Activated B cell treated with CpG ODN at 0.5 μM for 24 hours (primary cell): Measurements from ENCODE around the gene QRSL1. TPM values are rescaled to one million over a fixed set of nuclear protein-coding genes. Genes with fewer than 3 reads are reported as not detected.
"Not testable (repeated sequence)": the region's sequence is repeated elsewhere in the genome, so short reads cannot be mapped to it uniquely, and the experiment has no call there.

Experiments used
- ATAC-seq: fragments of 200-7000 bp; cut with Tn5 transposase; one replicate; pipeline ENCODE4 v1.10.0; 2021; ENCODE audit warnings: low read depth, mild to moderate bottlenecking, moderate library complexity
- CTCF ChIA-PET: fragments of 350-600 bp; sonication (Branson Sonifier 250); formaldehyde crosslinking; loops from one replicate; lab custom pipeline; 2021; ENCODE audit warnings: antibody characterized with exemption; lab: Charles Lee
- POLR2A ChIA-PET: fragments of 350-600 bp; sonication (Branson Sonifier 250); formaldehyde crosslinking; loops from one replicate; lab custom pipeline; 2021; ENCODE audit warnings: antibody characterized with exemption; lab: Charles Lee
- DNase-seq: peaks from one replicate; pipeline ENCODE4 v3.0.0; 2022
- H3K27ac Mint-ChIP-seq: one replicate; pipeline ENCODE4 v1.8.0; 2020; ENCODE audit warnings: mixed read lengths
- H3K27me3 Mint-ChIP-seq: one replicate; pipeline ENCODE4 v1.8.0; 2021; ENCODE audit warnings: mixed read lengths
- H3K36me3 Mint-ChIP-seq: one replicate; pipeline ENCODE4 v1.8.0; 2021; ENCODE audit warnings: low read depth, mixed read lengths
- H3K4me1 Mint-ChIP-seq: one replicate; pipeline ENCODE4 v1.8.0; 2021; ENCODE audit warnings: mixed read lengths
- H3K4me3 Mint-ChIP-seq: one replicate; pipeline ENCODE4 v1.8.0; 2020; ENCODE audit warnings: mild to moderate bottlenecking, mixed read lengths
- H3K9me3 Mint-ChIP-seq: one replicate; pipeline ENCODE4 v1.8.0; 2020; ENCODE audit warnings: mixed read lengths
- CTCF ChIP-seq: fragments of 200-600 bp; IDR thresholded peaks from one replicate; pipeline ENCODE4 v1.8.0; 2022; ENCODE audit warnings: antibody characterized with exemption, mild to moderate bottlenecking
- intact Hi-C: fragments of 100-400 bp; cut with micrococcal nuclease; formaldehyde crosslinking; loops from one replicate; pipeline ENCODE4 v1.15.1; 2024
- total RNA-seq: library from RNA; stranded (reverse); gene quantifications from 2 replicates; pipeline ENCODE4 v1.2.3, GENCODE V29; 2022

Gene QRSL1
- total RNA-seq, 1 donor from 2014 or later = 31.1 TPM

GRCh38 chr6:106622412-106622811 lies 7.0 kb upstream of the QRSL1 start:
- peak overlapping the region; percentile 10 for H3K27ac Mint-ChIP-seq
- no peak for DNase-seq
- ChIA-PET CTCF (interaction anchor here (1.2 kb wide), 1 partner anchor 357 kb away, joined by 3 read pairs; no protein-coding TSS in a partner anchor), POLR2A (no interaction called here)
- H3K27me3 Mint-ChIP-seq = no peaks in the 10 kb centered on the region
- H3K36me3 Mint-ChIP-seq = peaks cover 38% of the 10 kb centered on the region
- no peak for ATAC-seq
- peaks cover 25% of the 10 kb centered on the region for H3K4me1 Mint-ChIP-seq
- intact Hi-C loops = no loop called here
- H3K9me3 Mint-ChIP-seq = no peaks in the 10 kb centered on the region
- H3K4me3 Mint-ChIP-seq = no peak overlapping the region
- no peak for TF ChIP-seq CTCF

GRCh38 chr6:106623039-106623438 lies 6.3 kb upstream of the QRSL1 start:
- Mint-ChIP-seq H3K4me1 (peaks cover 28% of the 10 kb centered on the region), H3K9me3 (no peaks in the 10 kb centered on the region), H3K36me3 (peaks cover 37% of the 10 kb centered on the region), H3K4me3 (no peak overlapping the region), H3K27me3 (no peaks in the 10 kb centered on the region), H3K27ac (no peak overlapping the region)
- no peak for ATAC-seq
- CTCF ChIA-PET = interaction anchor here (1.1 to 1.2 kb wide), 2 partner anchors 356 to 357 kb away, joined by 3 to 4 read pairs; no protein-coding TSS in a partner anchor
- intact Hi-C loops = no loop called here
- POLR2A ChIA-PET = interaction anchor here (0.6 kb wide), 1 partner anchor 16 kb away, joined by 3 read pairs; no protein-coding TSS in a partner anchor
- no peak for DNase-seq
- TF ChIP-seq CTCF = no peak

- POLR2A ChIA-PET = interaction anchor here (0.7 to 1.3 kb wide), 3 partner anchors 22 to 152 kb away, joined by 4 to 5 read pairs (median 4); no protein-coding TSS in a partner anchor
- H3K27me3 Mint-ChIP-seq = no peaks in the 10 kb centered on the region
- CTCF ChIA-PET = interaction anchor here (0.9 to 1.0 kb wide), 3 partner anchors 17 to 353 kb away, joined by 3 to 5 read pairs (median 3); no protein-coding TSS in a partner anchor
- H3K9me3 Mint-ChIP-seq = no peaks in the 10 kb centered on the region
- no peak overlapping the region for H3K4me3 Mint-ChIP-seq
- DNase-seq = no peak
- ATAC-seq = no peak
- peaks cover 26% of the 10 kb centered on the region for H3K36me3 Mint-ChIP-seq
- H3K4me1 Mint-ChIP-seq = peaks cover 50% of the 10 kb centered on the region
- H3K27ac Mint-ChIP-seq = peak overlapping the region; percentile 66
- intact Hi-C loops = no loop called here
- TF ChIP-seq CTCF = no peak
These were observed 2.9 kb upstream of the QRSL1 start for GRCh38 chr6:106626485-106626884.

GRCh38 chr6:106627760-106628159 lies 1.6 kb upstream of the QRSL1 start:
- Mint-ChIP-seq H3K27ac (peak overlapping the region; percentile 96), H3K4me3 (peak overlapping the region; percentile 93), H3K4me1 (peaks cover 61% of the 10 kb centered on the region), H3K36me3 (peaks cover 28% of the 10 kb centered on the region)
- ChIA-PET POLR2A (interaction anchor here (0.7 to 3.5 kb wide), 7 partner anchors 10 to 349 kb away, joined by 3 to 57 read pairs (median 12); no protein-coding TSS in a partner anchor), CTCF (interaction anchor here (1.1 to 2.7 kb wide), 4 partner anchors 16 to 352 kb away, joined by 4 to 10 read pairs (median 6); no protein-coding TSS in a partner anchor)
- not testable (repeated sequence) for ATAC-seq, H3K9me3 Mint-ChIP-seq, DNase-seq, H3K27me3 Mint-ChIP-seq
- intact Hi-C loops = loop anchor here (2.0 kb wide), 3 partner anchors 19 to 219 kb away; no protein-coding TSS in a partner anchor

- peak overlapping the region; percentile 93 for H3K4me3 Mint-ChIP-seq
- peaks cover 24% of the 10 kb centered on the region for H3K36me3 Mint-ChIP-seq
- ChIA-PET POLR2A (interaction anchor here (0.5 to 3.5 kb wide), 18 partner anchors 9 to 348 kb away, joined by 3 to 57 read pairs (median 4); no protein-coding TSS in a partner anchor), CTCF (interaction anchor here (0.5 to 2.7 kb wide), 5 partner anchors 20 to 351 kb away, joined by 3 to 10 read pairs (median 4); no protein-coding TSS in a partner anchor)
- no peaks in the 10 kb centered on the region for H3K27me3 Mint-ChIP-seq
- H3K4me1 Mint-ChIP-seq = peaks cover 67% of the 10 kb centered on the region
- intact Hi-C loops = loop anchor here (1.0 to 2.0 kb wide), 9 partner anchors 9 to 344 kb away; partner anchors contain the start of gene ATG5
- peak overlapping the region; percentile 96 for H3K27ac Mint-ChIP-seq
- no peak for DNase-seq
- TF ChIP-seq CTCF = no peak
- ATAC-seq = peak; percentile 7
- no peaks in the 10 kb centered on the region for H3K9me3 Mint-ChIP-seq
These were observed 698 bp upstream of the QRSL1 start for GRCh38 chr6:106628658-106629102.
